WERI-Rb-1 (cell line): ENCODE results near the gene SYCE1.

Experiments
- DNase-seq: peaks from one replicate; pipeline ENCODE4 v3.0.0-alpha.2; 2020
- H3K27ac ChIP-seq: fragments of 250-450 bp; sonication (Bioruptor Pico); 2 replicates; pipeline ENCODE4 v1.5.1; 2020; ENCODE audit warnings: mild to moderate bottlenecking, moderate library complexity
- H3K27me3 ChIP-seq: fragments of 250-450 bp; sonication (Bioruptor Pico); 2 replicates; pipeline ENCODE4 v1.5.1; 2021; ENCODE audit warnings: mild to moderate bottlenecking, low read depth, moderate library complexity; ENCODE audit not compliant: insufficient read depth, severe bottlenecking
- H3K36me3 ChIP-seq: fragments of 250-450 bp; sonication (Bioruptor Pico); 2 replicates; pipeline ENCODE4 v1.5.1; 2020; ENCODE audit warnings: mild to moderate bottlenecking, moderate library complexity
- H3K4me3 ChIP-seq: 2 replicates; pipeline ENCODE4 v1.5.1; 2011; ENCODE audit warnings: low read depth, mild to moderate bottlenecking, control low read depth, low read length
- H3K9me3 ChIP-seq: fragments of 250-450 bp; sonication (Bioruptor Pico); 2 replicates; pipeline ENCODE4 v1.5.1; 2021; ENCODE audit warnings: mild to moderate bottlenecking, moderate library complexity; ENCODE audit not compliant: severe bottlenecking
- CTCF ChIP-seq: IDR thresholded peaks from 2 replicates; pipeline ENCODE4 v1.5.1; 2011; ENCODE audit warnings: low read depth, mild to moderate bottlenecking, control low read depth, inconsistent platforms, low read length

The SYCE1 gene

DNA sequence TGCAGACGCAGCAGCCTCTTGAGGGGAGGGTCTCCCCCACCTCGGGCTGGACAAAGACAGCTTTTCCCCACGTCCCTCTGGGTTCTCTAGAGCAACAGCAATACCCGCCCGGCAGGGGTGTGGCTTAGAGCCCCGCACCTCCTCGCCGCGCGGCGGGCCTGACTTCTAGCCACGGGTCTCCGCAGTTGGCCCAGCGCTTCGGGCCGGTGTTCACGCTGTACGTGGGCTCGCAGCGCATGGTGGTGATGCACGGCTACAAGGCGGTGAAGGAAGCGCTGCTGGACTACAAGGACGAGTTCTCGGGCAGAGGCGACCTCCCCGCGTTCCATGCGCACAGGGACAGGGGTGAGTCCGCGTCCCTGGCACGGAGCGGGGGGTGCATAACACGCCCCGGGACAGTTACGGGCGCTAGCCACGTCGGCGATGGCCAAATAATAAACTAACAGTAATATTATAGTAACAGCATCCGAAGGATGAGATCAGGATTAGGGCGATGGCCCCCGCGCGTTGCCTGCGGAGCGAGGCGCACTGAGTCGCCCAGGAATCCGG, 37.0 kb downstream of the SYCE1 start:
- Histone ChIP-seq H3K36me3 (no peaks in the 10 kb centered on the region), H3K27ac (no peak overlapping the region), H3K9me3 (peaks cover 14% of the 10 kb centered on the region), H3K27me3 (no peaks in the 10 kb centered on the region), H3K4me3 (no peak overlapping the region)
- no peak for DNase-seq
- no peak for TF ChIP-seq CTCF

GRCh38 chr10:133527771-133528271, 37.6 kb downstream of the SYCE1 start:
- no peaks in the 10 kb centered on the region for H3K36me3 ChIP-seq
- no peak for TF ChIP-seq CTCF
- DNase-seq, result no peak
- H3K4me3 ChIP-seq, result no peak overlapping the region
- H3K27me3 ChIP-seq, result no peaks in the 10 kb centered on the region
- H3K9me3 ChIP-seq, result peaks cover 14% of the 10 kb centered on the region
- no peak overlapping the region for H3K27ac ChIP-seq

- Histone ChIP-seq H3K9me3 (peaks cover 14% of the 10 kb centered on the region), H3K27me3 (no peaks in the 10 kb centered on the region), H3K27ac (no peak within 1 kb of the TSS), H3K4me3 (no peak within 1 kb of the TSS), H3K36me3 (no peaks in the 10 kb centered on the region)
- no peak for TF ChIP-seq CTCF
- no peak for DNase-seq
Measured at GRCh38 chr10:133526957-133527588, 38.3 kb downstream of the SYCE1 start, which contains the start of gene CYP2E1. Gene CYP2E1, plus strand, starts transcription at chr10:133527363. Its CDS starts 33 bp downstream, at chr10:133527396.

- no peak for TF ChIP-seq CTCF
- Histone ChIP-seq H3K4me3 (no peak overlapping the region), H3K36me3 (no peaks in the 10 kb centered on the region), H3K27me3 (no peaks in the 10 kb centered on the region), H3K9me3 (peaks cover 14% of the 10 kb centered on the region), H3K27ac (no peak overlapping the region)
- DNase-seq, result no peak
Measured at GRCh38 chr10:133525444-133525843, 39.9 kb downstream of the SYCE1 start.

DNA sequence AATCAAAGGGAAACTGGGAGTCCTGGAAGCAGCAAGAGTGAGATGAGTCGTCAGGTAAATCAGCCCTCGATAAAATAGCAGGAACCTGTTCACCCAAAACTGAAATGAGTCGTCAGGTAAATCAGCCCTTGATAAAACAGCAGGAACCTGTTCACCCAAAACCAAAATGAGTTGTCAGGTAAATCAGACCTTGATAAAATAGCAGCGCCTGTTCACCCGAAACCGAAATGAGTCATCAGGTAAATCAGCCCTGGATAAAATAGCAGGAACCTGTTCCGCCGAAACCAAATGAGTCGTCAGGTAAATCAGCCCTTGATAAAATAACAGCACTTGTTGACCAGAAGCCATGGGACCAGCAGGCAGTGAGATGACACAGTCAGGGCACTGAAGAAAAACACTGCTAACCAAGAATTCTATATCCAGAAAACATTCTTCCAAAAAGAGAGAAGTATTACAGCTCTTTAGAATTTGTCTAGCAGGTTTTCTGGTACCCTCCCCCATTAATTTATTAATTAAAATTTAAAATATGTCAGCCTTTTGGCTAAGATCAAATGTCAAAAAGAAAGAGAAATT, 41.7 kb downstream of the SYCE1 start:
- Histone ChIP-seq H3K4me3 (no peak overlapping the region), H3K27me3 (no peaks in the 10 kb centered on the region), H3K36me3 (no peaks in the 10 kb centered on the region), H3K27ac (no peak overlapping the region), H3K9me3 (peaks cover 14% of the 10 kb centered on the region)
- TF ChIP-seq CTCF, result no peak
- DNase-seq, result no peak
